GM19397 (cell line): ENCODE results near the gene TIAM2.
"Not testable (repeated sequence)": the region's sequence is repeated elsewhere in the genome, so short reads cannot be mapped to it uniquely, and the experiment has no call there.

Experiments used
- ATAC-seq: cut with Tn5 transposase; IDR thresholded peaks from one replicate; pipeline ENCODE4 v1.9.1; 2021; ENCODE audit warnings: mild to moderate bottlenecking, moderate library complexity; ENCODE audit not compliant: unreplicated experiment

TIAM2 gene

DNA sequence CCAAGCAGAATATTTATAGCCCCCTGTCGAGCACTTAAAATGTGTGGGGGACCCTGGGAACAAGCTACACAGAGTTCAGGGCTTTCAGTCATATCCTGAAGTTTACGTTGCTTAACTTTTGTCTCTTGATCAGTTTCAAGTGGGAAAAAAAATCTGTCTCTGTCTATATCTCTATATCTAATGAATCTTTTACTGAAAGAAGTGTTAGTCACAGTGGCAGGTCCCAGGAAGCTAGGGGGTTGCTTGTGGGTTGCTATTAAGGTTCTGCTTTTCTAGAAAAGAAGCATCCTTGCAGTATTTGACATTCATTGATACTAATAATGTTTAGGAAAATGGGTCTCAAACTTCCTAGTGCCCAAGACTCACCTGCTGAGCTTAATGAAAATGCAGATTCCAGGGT, 192.0 kb downstream of the TIAM2 start:
- no peak for ATAC-seq

DNA sequence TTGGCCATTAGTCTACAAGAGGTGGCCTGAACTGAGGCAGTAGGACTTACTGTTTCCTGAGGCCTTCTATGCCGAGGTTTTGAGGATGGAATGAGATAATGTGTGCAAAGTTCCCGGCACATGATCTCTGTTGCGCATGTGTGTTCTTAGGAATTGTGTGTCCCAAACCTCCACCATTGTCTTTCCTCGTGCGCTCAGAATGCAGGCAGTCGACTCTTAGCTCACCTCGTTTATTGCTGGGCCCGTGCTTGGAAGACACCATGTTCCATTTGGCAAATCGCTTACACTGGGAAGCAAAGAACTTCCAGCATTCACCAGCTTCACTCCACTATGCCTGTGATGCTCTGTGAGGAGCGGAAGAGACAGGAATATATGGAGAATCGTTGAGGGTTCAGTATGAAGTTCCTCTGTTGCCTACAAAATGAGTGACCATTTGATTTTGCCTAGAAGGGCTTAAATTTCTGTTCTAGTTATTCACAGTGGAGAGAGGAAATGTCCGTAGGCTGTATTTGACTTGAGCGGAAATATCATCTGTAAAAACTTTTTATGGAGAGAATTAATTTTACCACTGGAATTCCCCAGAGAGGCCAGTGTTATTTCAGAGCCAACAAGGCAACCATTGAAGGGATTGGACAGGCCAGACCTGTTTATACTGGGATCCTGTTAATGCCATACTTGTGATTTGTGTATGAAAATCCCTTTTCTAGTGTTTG, 193.0 kb downstream of the TIAM2 start:
- no peak for ATAC-seq

DNA sequence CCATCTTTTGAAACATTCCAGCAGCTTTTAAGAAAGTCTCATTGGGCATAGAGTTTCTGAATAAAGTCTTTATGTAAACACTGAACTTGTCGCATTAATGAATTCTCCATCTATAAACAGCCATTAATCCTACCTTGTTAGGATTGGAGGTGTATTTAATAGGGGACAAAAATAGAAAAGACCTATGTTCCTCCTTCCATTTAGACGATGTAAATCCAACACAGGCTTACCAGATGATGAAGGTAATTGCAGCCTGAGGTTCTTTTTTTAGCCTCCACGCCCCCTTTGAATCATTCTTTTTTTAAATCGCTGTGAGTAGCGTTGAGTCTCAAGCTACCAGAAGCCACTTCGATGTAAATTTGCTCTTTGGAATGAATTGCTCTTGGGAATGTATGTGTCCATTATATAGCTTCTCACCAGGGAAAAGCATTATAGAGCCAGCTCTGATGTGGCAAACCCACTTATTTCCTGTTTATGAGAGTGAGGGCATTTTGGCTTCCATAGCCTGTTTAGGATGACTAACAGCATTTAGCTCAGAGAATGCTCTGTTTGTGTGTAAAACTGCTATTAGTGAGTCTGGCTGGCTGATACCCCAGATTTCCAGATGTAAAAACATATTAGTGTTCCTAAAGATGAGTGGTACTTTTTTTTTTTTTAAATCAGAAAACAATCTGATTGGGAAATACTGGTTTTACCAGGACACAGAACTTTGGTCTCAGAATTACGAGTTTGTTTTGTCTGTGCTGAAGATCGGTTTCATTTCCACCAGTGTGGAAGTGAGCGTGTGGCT, 193.8 kb downstream of the TIAM2 start:
- no peak for ATAC-seq

DNA sequence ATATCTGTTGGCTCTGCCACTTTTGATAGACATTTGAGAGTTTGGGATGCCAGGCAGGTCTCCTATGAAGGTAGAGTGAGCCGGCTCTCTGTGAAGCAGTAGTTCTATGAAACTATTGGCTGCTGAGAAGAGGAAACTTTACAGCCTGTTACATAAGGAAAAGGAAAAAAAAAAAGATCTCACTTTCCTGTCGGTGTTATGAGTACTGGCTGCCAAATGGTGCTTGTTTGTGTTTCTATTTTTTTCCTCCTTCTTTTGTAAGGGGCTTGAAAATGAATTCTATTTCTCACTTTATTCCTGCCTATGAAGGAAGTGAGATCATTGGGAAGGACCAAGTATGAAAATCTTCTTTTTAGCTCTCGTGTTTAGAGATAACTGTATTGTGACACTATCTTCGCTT, 195.6 kb downstream of the TIAM2 start:
- ATAC-seq = no peak

DNA sequence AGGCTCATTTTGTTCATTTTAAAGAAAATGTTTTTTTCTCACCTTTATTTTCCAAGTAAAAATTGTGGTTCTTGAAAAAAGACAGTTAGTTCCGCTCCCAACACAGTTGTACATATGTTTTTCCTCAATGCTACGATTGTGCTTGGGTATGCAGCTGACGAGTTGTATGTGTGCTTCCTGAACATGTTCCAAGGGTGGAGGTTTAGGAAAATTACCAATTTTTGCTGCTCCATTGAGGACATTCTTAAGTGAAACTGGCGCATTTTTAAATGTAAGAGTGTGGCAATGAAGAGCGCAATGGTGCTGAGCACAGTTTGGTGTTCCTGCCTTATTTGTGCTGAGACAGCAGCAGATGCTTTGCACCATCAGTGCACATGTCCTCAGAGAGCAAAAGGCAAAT, 198.4 kb downstream of the TIAM2 start:
- no peak for ATAC-seq

DNA sequence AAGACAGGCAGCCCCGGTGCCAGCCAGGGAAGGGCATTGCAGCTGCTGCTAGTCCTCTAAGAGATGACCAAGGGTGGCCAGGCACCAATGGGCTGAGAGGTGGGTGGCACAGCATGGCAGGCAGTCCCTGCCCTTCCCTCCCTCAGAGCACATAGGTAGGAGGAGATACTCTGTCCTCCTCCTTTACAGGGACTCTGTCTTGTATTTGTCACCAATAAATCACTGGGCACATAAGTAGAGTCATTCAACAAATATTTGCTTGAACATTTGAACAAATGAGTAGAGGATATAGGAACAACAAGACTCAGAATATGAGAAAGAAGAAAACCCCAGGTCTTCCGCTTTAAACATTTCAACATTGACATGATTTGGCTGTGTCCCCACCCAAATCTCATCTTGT, 199.3 kb downstream of the TIAM2 start:
- ATAC-seq = no peak

DNA sequence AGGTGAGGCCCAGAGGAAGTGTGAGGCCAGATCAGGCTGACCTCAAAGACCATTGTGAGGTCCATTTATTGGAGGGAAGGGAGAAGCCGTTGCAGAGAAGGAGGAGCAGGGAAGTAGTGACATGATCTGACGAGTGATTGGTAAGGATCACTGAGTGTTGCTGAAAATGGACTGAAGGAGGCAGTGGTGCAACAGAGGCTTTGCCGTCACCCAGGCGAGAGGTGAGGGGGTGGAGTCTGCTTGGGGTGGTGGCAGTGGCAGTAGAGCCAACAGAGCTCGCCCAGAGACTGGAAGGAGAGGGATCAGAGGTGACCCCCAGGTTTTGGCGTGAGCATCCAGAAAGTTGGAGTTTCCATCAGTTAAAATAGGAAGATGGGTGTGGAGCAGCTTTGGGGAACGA, 200.8 kb downstream of the TIAM2 start:
- no peak for ATAC-seq

DNA sequence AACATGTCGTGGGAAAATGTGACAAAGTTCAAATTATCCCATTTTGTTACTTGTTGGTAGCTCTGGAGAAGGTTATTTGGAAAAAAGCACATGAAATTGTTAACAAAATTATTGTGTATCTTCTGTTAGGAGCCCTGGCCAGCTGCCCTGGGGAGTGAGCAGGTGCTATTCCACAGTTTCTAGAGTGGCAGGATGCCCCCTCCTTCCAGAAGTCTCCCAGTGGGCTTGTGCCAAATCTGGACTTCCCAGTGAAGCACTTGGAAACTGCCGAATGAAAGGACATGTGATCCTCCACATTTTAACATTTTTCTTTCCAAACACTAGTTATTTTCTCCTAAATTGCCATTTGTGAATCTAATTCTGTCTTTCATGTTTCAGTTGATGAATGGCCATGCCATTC, 201.8 kb downstream of the TIAM2 start:
- no peak for ATAC-seq

DNA sequence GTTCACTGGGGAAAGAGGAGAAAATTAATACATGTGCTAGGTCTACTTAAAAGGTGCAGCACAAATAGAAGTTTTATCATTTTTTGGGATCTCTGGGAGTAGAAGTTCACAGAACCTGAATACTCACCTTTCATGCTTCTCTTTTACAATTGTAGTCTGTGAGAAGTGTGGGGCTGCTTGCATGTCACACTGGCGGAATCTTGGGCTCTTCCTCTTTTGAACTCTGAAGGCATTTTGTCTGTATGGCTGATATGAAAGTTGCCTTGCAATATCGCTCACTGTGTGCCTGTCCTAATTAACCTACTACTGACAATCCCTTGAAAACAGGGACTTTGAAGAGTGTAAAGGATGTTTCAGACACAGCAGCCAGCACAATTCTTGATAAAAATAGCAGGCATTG, 202.8 kb downstream of the TIAM2 start:
- ATAC-seq = no peak

DNA sequence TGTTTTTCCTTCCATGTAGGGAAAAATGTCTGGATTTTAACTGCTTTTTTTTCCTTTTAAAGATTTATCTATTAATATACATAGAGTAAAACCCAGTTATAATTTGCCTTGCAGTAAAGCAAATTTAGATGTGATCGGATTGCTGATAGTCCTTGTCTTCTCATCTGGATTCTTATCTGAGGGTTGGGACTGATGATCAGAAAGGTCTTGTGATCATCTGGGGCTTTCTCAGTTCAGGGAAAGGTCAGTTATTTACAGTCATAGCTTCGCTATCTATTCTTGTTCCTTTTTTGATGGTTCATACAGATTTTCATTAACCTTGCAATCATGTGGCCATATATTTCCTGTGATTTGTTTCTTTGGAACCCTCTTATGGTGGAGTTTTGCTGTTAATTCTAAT, 204.9 kb downstream of the TIAM2 start:
- ATAC-seq = no peak

DNA sequence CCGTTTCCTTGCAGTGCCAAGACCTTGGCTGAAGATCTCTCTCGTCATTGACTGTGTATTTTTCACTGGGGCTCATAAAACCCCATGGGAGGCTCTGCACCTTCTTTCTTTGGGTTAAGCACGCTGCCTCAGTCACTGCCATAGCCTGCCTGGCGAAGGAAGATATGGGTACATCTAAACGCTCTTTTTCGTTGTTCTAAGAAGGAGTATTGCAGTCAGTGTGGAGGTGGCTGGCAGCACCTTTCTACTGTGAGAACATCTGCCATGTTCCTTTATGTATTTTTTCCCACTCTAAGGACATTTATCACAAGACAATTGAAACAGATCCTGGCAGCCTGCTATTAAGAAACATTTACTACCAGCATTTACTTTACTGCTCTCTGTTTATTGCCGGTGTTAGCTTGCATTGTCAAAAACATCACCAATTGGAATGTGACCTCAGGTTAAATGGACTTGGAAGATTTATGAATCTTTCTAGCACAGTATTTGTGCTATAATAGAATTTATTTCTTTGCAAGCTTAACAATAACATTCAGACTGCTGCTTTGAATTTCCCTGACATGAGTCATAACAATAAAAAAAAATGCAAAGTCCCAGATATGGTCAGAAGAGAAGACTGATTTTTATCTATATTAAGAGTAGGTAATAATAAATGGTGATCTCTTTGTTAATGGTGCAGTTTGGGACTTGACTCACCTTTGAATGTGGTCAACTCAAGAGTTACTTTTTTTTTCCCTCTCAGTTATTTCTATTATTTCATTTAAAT, 206.5 kb downstream of the TIAM2 start:
- ATAC-seq = no peak

DNA sequence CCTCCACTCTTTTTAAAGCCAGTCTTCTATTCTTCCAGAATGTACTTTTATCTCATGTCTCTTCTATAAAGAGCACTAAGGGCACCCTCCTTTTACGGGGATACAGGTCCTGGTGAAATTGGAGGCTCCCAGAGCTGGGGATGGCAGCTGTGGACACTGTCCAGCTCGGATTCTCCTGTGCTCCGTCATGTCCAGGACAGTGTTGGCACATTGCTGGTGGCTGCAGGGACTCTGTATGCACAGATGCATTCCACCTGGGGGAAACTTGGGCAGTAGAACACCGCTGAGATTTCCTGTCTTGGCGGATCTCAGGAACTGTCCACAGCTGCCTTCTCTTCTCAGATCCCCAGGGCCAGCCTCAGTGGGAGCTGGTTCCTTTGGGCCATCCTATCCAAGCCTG, 212.1 kb downstream of the TIAM2 start:
- ATAC-seq = no peak

DNA sequence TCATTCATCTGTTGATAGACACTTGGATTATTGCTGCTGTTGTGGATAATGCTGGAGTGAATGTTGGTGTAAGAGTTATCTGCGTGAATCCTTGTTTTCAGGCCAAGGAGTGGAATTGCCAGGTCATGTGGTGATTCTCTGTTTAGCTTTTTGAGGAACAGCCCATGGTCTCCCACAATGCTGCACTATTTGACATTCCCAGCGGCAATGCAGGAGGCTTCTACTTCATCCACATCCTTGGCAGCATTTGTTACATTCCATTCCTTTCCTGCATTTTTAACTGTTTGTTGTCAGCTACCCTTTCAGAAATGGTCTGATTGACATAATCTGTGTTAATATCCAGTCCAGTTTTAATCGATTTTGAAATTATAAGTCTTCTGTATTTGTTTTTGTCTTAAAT, 217.0 kb downstream of the TIAM2 start:
- ATAC-seq = no peak

DNA sequence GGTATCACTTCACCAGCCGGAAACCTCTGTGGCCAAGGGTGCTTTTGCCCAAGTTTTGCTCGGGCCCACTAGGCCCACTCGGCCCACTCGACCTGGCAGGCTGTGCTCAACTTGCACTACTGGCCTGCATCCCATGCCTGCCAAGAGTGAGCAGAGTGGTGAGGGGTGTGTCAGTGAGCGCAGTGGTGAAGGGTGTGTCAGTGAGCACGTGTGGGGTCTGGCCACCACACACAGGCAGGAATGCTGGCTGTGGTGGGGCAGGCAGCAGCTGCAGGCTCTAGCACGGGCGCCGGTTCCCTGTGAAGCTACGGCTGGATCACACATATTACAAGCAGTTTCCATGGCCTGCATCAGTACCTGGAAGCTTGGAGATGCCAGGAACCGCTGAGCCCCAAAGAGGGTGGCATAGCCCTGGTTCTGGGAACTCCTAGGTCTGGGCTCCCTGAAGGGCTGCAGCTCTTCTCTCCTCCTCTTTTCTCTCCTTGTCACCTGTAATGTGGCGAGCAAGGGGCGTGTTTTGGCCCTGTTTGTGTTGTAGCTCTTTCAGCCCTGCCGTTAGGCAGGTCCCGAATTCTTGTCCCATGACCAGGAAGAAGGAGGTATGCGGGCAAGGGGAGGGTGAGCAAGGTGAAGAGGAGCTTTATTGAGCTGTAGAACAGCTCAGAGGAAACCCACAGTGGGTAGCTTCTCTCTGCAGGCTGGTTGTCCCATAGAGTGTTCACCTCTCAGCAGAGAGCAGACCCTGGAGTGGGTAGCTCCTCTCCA, 217.7 kb downstream of the TIAM2 start:
- ATAC-seq = no peak

DNA sequence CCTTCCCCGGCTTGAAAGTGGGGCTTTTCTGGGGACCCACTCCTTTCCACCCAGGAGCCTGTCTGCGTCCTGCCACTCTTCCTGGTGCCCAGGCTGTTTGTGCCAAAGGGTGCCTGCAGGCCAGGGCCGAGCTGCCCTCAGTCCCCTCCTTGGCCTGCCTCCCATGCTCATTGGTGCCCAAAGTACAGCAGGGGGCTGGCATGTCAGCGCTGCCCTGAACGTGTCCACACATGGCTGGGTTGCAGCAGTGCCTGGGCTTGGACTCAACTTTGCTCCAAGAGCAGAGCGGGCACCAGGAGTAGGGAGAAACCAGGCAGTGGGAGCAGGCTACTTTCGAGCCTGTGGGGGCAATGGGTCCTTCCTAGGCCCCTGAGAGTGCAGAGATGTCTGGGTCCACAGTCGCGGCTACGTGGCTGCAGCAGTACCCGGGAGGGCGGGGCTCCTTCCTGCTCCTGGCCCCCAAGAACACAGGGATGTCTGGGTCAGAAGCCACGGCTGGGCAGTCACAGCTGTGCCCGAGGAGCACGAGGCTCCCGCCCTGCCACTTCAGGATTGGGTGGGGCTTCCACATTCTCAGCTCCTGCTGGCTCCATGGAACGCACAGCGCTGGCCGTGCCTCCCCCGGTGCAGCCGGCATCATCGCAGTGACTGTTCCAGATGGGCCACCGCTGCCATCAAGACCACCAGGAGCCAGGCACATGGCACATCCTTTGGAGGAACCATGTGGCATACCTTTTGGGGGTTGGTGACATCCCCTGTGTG, 218.7 kb downstream of the TIAM2 start:
- ATAC-seq = no peak

DNA sequence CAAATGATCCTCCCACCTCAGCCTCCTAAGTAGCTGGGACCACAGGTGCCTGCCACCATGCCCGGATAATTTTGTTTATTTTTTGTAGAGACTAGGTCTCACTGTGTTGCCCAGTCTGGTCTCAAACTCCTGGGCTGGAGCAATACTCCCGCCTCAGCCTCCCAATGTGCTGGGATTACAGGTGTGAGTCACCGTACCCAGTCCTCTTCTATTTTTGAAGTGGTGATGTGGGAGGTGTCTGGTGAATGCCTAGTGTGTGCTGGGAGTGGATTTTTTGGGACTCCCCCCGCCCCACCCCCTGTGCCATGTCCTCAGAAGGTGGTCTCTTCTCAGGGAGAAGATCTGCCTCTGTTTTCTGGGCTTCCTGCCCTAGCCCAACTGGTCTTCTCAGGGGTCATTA, 220.8 kb downstream of the TIAM2 start:
- no peak for ATAC-seq

DNA sequence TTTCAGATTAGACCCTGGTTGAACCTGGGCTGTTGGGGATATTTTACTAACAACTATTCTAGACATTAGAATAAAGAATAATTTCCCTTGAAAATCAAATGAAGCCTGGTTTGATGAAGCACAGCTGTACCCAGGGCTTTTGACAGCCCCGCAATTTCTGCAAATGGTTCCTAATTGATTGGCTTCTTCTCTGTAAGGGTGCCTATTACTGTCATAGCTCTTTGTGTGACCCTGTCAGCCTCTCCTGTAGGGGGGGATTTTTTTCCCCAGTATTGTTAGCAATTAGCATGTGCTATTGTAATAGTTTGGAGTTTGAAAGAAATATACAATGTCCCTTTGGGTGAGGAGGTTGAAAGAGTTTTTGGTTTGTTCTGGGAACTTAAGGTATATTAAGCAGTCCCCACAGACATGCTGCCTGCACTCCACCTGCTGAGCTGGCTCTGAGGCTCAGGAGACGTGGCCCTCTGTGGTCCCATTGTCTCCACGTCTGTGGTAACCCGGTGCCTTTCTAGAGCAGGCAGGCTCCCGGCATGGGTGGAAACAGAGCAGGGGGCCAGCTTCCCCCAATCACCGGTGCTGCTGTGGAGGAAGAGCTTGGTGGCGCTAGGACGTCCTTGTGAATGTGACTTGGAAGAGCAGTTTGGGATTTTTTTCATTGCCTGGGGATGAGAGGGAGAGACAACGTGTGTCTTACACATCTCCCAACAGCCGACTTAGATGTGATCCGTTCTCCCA, 221.4 kb downstream of the TIAM2 start:
- ATAC-seq = no peak

DNA sequence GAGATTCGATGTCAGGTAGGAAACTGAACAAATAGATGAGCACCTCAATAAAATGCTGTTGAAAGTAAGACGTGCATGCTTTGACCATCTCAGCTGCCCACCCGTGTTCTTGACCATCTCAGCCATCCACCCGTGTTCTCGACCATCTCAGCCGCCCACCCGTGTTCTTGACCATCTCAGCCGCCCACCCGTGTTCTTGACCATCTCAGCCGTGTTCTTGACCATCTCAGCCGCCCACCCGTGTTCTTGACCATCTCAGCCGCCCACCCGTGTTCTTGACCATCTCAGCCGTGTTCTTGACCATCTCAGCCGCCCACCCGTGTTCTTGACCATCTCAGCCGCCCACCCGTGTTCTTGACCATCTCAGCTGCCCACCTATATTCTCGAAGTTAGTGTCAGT, 223.6 kb downstream of the TIAM2 start:
- ATAC-seq = not testable (repeated sequence)

DNA sequence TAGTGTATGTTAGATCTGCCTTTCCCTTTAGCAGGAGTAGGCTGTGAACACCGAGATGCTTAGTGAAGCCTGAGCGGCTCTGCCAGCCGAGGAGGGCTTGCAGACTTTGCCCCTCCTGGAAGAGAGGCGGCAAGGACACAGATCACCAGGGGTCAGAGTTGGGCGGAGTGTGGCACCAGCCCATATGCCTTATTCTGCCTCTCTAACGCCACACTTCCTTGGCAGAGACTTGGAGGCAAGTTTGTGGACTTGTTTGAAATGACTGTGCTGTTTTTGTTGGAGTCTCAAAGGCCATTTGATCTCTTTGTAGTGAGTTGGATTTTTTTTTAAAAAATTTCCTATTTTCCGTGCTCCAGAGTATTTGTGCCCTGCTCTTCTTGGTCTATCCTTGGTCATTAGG, 224.2 kb downstream of the TIAM2 start:
- ATAC-seq = no peak

DNA sequence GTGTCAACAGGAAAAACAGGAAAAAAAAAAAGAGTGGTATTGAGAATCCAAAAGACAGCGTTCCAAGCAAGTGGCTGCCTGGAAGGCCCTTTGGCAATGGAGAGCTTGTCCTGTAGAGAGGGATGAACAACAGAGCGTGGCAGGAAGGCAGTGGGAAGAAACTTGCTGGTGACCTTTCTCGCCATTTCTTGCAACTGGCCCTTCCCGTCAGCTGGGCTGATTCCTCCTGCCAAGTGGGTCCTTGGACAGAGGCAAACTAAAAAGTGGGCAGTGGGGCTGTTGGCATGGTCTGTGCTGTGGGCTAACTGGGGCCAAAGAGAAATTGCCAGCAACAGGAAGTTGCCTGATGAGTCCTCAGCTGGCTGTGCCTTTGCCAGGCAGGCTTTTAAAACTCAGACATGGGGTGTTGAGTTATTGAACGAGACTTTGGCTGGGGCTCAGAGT, 224.8 kb downstream of the TIAM2 start:
- ATAC-seq = no peak
